Activated naive CD8-positive, alpha-beta T cell treated with anti-CD3 and anti-CD28 coated beads, Interleukin-2, amount 50 U/mL, for 24 hours (primary cell): ENCODE measurements around the gene GOLGA7B.
A peak's percentile ranks its signal among the peaks of the same experiment; 100 is the strongest.

ENCODE experiments used
- ATAC-seq: fragments of 150-1000 bp; cut with Tn5 transposase; one replicate; pipeline ENCODE4 v1.10.0; 2021
- DNase-seq: peaks from one replicate; pipeline ENCODE4 v3.0.0; 2021
- H3K27ac Mint-ChIP-seq: one replicate; pipeline ENCODE4 v1.8.0; 2021; ENCODE audit warnings: mild to moderate bottlenecking, mixed read lengths
- H3K27me3 Mint-ChIP-seq: one replicate; pipeline ENCODE4 v1.8.0; 2021; ENCODE audit warnings: mixed read lengths
- H3K36me3 Mint-ChIP-seq: one replicate; pipeline ENCODE4 v1.8.0; 2021; ENCODE audit warnings: low read depth, mixed read lengths
- H3K4me1 Mint-ChIP-seq: one replicate; pipeline ENCODE4 v1.8.0; 2021; ENCODE audit warnings: mixed read lengths
- H3K4me3 Mint-ChIP-seq: one replicate; pipeline ENCODE4 v1.8.0; 2021; ENCODE audit warnings: mild to moderate bottlenecking, moderate library complexity, mixed read lengths
- H3K9me3 Mint-ChIP-seq: one replicate; pipeline ENCODE4 v1.8.0; 2021; ENCODE audit warnings: mixed read lengths

Gene GOLGA7B

DNA sequence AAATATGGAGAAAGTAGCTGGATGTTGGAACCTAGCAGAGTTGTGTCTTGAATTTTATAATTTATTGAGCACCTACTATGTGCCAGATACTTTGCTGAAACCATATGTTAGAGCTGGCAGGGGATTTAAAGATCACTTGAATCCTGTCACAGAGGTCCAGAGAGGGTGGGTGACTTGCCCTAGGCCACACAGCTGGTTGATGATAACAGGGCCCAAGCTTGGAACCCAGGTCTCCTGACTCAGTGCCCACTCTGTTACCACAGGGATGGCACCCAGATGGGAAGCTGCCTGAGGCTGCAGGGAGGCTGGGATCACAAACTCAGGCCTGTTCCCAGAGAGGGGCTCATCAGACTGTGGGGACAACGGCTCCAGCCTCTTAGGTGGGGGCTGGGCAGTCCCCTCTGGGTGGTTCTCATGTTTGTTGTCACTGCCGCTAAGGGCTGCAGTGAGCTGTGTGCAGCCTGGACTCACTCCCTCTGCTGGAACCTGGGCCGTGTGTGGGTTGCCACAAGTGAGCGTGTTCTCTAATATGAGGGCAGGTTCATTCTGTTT lies 18.6 kb downstream of the GOLGA7B start:
- H3K27me3 Mint-ChIP-seq = no peaks in the 10 kb centered on the region
- no peak overlapping the region for H3K27ac Mint-ChIP-seq
- no peaks in the 10 kb centered on the region for H3K9me3 Mint-ChIP-seq
- peaks cover 12% of the 10 kb centered on the region for H3K4me1 Mint-ChIP-seq
- no peaks in the 10 kb centered on the region for H3K36me3 Mint-ChIP-seq
- H3K4me3 Mint-ChIP-seq = no peak overlapping the region
- no peak for ATAC-seq
- DNase-seq = no peak

DNA sequence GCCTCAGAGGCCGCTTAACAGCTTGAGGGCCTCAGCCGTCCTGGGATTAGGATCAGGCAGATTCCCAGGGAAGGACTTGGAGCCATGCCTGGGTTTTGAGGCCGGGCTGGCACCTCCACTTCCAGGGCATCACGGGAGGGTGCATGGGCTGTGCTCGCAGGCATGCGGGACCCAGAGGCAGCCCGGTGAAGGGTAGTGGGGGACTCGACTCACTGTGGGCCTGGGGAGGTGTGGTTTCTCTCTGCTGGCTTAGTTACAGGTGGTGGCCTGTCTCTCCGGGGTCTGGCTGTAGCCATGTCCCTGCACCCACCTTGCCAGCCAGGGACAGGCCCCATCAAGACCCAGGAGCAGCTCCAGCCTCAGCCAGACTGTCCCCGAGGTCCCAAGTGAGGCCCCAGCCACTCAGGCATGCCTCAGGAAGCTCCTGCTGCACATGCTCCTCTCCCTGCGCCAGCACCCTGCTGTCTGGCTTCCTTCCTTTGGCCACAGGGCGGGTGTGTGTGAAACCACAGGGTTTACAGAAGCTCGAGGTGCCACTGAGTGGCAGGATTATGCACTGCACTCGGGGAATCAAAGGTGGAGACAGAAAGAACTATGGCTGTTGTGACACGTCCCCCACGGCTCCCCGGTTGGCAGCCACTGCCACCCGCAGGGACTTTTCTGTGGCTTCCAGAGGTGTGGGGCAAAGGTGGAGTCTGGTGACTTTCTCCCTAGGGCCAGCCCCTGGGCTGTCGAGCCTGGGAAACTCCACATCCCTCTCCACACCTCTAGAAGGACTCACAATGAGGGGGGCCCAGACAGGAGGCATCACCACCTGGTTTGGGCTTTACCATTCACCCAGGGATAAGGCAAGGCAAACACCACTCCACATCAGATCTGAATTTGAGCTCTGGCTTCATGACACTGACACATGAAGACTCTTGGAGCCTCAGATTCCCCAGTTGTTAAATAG lies 19.7 kb downstream of the GOLGA7B start:
- no peaks in the 10 kb centered on the region for H3K9me3 Mint-ChIP-seq
- no peaks in the 10 kb centered on the region for H3K36me3 Mint-ChIP-seq
- DNase-seq (peak; percentile 80), ATAC-seq (peak; percentile 99)
- H3K4me3 Mint-ChIP-seq = no peak overlapping the region
- peaks cover 12% of the 10 kb centered on the region for H3K4me1 Mint-ChIP-seq
- H3K27ac Mint-ChIP-seq = peak overlapping the region; percentile 52
- H3K27me3 Mint-ChIP-seq = no peaks in the 10 kb centered on the region

DNA sequence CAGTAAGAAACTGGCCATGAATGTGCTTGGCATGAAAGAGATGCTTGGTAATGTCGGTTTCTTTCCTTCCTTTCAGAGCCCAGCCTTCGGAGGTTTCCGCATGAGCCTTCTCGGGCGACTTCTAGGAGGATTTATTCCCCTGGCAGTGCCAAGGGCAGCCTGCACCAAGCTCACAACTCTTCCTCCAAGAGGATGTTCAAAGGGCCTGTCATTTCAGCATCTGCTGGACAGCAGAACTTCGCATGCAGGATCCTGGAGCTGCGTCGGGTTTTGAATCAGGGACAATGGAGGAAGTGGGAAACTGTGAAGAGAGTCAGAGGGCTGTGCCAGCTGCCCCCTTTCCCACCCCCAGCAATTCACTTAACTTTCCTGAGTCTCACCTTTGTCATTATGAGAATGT lies 21.3 kb downstream of the GOLGA7B start:
- no peak overlapping the region for H3K4me3 Mint-ChIP-seq
- H3K36me3 Mint-ChIP-seq = no peaks in the 10 kb centered on the region
- H3K27ac Mint-ChIP-seq = no peak overlapping the region
- H3K27me3 Mint-ChIP-seq = no peaks in the 10 kb centered on the region
- no peaks in the 10 kb centered on the region for H3K9me3 Mint-ChIP-seq
- ATAC-seq = no peak
- no peak for DNase-seq
- peaks cover 12% of the 10 kb centered on the region for H3K4me1 Mint-ChIP-seq

DNA sequence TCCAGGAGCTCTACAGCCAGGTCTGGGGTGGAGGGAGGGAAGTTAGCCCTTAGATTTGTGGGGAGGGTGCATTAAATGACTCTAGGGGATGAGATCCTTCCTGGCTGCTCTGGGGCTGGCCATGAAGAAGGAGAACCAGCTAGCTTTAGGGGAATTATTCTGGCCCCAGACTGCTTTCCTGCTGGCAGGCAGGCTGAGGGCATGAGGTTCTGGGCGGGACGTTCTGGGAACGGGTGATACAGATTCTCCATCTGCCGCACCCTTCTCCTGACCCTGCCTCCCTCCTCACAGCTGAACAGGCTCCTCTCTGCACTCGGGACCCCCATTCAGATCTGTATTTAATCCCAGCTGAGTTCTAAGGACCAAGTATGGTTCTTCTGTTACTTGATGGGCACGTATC lies 23.9 kb downstream of the GOLGA7B start:
- ATAC-seq (no peak), DNase-seq (no peak)
- Mint-ChIP-seq H3K4me1 (peaks cover 12% of the 10 kb centered on the region), H3K9me3 (no peaks in the 10 kb centered on the region), H3K36me3 (no peaks in the 10 kb centered on the region), H3K27ac (no peak overlapping the region), H3K4me3 (no peak overlapping the region), H3K27me3 (no peaks in the 10 kb centered on the region)

DNA sequence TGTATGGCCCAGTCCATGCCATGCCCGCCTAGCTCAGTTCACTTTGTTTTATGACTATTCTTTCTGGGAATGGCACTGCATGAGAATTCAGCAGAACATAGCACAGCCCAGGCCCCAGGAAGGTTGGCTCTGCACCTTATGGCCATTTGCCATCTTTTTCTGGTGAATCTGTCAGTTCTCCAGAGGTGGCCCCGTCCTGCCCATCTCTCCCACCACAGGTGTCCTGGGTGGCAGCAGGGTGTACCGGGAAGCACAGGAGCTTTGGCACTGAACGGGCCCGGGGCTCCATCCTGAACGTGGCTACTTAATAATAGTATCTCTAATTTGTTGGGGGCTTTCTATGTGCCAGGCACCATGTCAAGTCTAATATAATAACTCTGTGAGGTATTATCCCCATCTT lies 24.7 kb downstream of the GOLGA7B start:
- Mint-ChIP-seq H3K9me3 (no peaks in the 10 kb centered on the region), H3K36me3 (no peaks in the 10 kb centered on the region), H3K4me1 (peaks cover 5% of the 10 kb centered on the region), H3K27ac (no peak overlapping the region), H3K4me3 (no peak overlapping the region), H3K27me3 (no peaks in the 10 kb centered on the region)
- no peak for ATAC-seq
- DNase-seq = no peak

DNA sequence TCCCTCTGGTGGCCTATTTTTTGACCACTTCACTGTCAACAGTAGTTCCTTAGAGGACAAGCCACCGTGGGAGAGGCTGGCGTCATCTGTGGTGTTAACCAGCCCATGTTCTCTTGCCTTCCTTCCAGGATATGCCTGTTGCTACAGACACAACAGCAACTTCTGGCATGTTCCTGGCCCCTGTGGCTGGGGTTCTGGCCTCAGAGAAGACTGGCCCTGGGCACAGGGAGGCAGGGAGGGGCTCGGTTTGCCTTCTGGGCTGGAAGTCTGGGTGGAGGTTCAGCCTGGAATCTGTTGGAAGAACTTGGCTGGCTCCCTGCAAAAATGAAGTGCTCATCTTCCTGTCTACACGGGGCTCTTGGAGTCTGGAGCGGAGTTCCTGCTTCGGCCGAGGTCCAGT lies 25.7 kb downstream of the GOLGA7B start:
- DNase-seq = no peak
- Mint-ChIP-seq H3K27ac (no peak overlapping the region), H3K4me1 (no peaks in the 10 kb centered on the region), H3K27me3 (no peaks in the 10 kb centered on the region), H3K9me3 (no peaks in the 10 kb centered on the region), H3K36me3 (no peaks in the 10 kb centered on the region), H3K4me3 (no peak overlapping the region)
- no peak for ATAC-seq

DNA sequence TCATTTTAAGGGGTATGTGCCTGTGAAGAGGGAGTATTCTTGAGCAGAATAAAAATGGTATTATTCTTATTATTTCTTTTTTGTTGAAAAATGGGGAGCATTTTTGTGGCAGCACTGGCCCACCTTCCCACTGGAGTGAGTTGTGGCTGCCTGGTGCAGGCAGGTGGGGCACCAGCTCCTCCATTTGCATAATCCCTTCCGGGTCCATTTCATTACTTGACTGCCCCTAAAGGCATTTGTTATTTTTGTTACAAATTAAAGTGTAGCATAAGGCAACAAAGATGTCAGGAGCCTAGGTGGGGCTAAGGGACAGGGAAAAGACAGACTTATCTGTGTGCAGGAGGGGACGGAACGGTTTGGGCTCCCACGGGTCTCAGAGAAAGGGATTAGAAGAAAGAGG lies 26.8 kb downstream of the GOLGA7B start:
- Mint-ChIP-seq H3K27me3 (no peaks in the 10 kb centered on the region), H3K27ac (no peak overlapping the region), H3K4me3 (no peak overlapping the region), H3K9me3 (no peaks in the 10 kb centered on the region), H3K4me1 (no peaks in the 10 kb centered on the region), H3K36me3 (no peaks in the 10 kb centered on the region)
- ATAC-seq (no peak), DNase-seq (no peak)

DNA sequence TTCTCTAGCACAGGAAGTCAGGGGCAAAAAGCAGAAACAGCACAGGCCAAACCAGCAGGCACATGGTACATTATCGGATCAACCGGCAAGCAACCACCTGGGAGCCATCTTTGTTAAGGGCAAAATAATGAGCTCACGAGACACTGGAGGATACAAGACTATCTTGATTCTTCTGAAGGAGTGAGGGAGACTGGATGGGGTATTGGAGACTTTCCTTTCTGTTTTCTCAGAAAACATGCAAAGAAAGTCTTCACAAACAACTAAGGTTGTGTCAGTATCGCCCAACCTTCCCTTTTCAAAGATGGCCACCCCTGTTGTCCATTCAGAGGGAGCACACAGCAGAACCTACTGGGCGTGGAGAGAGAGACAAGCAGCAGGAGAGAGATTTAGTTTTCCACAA lies 29.6 kb downstream of the GOLGA7B start:
- peaks cover 10% of the 10 kb centered on the region for H3K4me1 Mint-ChIP-seq
- peaks cover 4% of the 10 kb centered on the region for H3K27me3 Mint-ChIP-seq
- H3K36me3 Mint-ChIP-seq = no peaks in the 10 kb centered on the region
- no peak overlapping the region for H3K4me3 Mint-ChIP-seq
- H3K27ac Mint-ChIP-seq = no peak overlapping the region
- no peaks in the 10 kb centered on the region for H3K9me3 Mint-ChIP-seq
- DNase-seq = no peak
- no peak for ATAC-seq

DNA sequence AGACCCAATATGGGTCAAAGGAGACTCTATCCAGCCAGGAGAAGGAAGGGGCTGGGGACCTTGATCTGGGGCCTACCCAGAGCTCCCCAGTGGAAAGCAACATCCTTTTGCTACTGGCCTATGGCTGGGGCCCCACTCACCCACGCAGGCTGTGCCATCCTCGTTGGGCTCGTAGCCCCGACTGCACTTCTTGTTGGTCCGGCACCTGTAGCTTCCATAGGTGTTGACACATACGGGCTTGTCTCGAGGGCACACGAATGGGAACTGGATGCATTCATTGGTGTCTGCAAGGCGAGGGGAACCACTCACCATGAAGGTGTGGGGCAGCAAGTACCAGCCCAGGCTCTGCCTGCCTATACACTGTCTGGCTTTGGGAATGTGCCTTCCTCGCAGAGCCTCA lies 30.5 kb downstream of the GOLGA7B start:
- no peak overlapping the region for H3K4me3 Mint-ChIP-seq
- peaks cover 4% of the 10 kb centered on the region for H3K27me3 Mint-ChIP-seq
- no peak for ATAC-seq
- no peaks in the 10 kb centered on the region for H3K36me3 Mint-ChIP-seq
- no peaks in the 10 kb centered on the region for H3K9me3 Mint-ChIP-seq
- no peak overlapping the region for H3K27ac Mint-ChIP-seq
- DNase-seq = no peak
- peaks cover 10% of the 10 kb centered on the region for H3K4me1 Mint-ChIP-seq

DNA sequence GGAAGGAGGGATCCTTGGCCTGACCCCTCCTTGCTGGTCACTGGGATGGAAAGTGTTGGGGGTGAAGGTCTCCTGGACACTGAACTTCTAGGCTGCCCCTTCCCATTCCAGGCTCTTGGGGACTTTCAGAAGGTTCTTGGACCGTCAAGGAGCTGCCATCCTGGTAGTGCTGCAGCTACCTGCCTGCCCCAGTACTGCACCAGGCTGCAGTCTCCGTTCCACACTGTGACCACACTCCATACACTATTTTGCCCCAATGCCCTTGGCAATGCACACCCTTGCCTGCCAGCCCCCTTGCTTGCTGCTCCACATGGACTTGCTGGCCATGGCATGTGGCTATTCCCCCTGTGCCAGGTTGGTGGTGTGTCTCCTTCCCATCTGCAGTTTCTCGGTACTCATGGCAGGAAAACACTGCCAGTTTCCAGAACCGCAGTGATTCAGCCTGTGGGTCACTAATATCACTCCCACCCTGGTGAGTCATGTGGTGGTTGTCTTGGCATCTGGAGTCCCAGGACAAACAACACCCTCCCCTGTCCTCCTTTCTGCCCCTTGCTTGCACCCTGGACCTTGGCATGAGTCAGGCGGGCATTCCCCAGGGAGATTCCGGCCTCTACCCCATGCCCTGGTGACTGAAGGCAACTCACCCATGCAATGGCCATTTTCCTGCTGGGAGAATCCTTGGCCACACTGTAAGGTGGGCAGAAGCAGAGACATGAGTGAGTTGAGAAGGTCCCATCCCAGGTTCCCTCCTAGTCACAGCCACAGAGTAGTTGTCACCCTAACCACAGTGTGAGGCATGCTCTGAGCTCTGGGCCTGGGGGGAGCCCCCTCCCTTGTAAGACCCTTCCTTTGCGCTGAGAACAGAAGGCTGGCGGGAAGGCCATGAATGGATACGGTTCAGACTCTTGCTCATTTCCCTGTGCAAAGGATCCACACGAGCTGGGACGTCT lies 32.8 kb downstream of the GOLGA7B start:
- DNase-seq (peak; percentile 52), ATAC-seq (peak; percentile 86)
- no peaks in the 10 kb centered on the region for H3K9me3 Mint-ChIP-seq
- peak overlapping the region; percentile 48 for H3K27ac Mint-ChIP-seq
- H3K4me3 Mint-ChIP-seq = peak overlapping the region; percentile 12
- H3K27me3 Mint-ChIP-seq = peaks cover 4% of the 10 kb centered on the region
- peaks cover 10% of the 10 kb centered on the region for H3K4me1 Mint-ChIP-seq
- H3K36me3 Mint-ChIP-seq = no peaks in the 10 kb centered on the region

DNA sequence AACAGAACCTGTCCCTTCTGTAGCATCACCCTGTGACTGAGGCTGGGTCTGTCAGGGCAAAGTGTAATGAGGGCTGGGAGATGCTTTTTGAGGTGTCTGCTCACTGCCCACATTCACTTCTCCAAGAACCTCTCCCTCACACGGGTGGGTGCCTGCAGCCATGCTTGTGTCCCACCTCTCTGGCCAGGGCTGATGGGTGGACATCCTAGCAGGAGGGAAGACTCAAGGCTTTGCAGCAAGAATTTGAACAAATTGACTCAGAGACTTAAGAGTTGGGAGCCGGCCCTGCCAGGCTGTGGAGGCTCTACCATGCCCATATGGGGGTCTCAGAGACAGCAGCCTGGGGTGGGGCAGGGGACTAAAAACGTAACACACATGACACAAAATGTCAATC lies 33.4 kb downstream of the GOLGA7B start:
- H3K4me1 Mint-ChIP-seq = peaks cover 11% of the 10 kb centered on the region
- H3K4me3 Mint-ChIP-seq = peak overlapping the region; percentile 12
- no peaks in the 10 kb centered on the region for H3K9me3 Mint-ChIP-seq
- no peak for ATAC-seq
- no peak overlapping the region for H3K27ac Mint-ChIP-seq
- H3K27me3 Mint-ChIP-seq = peaks cover 4% of the 10 kb centered on the region
- H3K36me3 Mint-ChIP-seq = no peaks in the 10 kb centered on the region
- no peak for DNase-seq

DNA sequence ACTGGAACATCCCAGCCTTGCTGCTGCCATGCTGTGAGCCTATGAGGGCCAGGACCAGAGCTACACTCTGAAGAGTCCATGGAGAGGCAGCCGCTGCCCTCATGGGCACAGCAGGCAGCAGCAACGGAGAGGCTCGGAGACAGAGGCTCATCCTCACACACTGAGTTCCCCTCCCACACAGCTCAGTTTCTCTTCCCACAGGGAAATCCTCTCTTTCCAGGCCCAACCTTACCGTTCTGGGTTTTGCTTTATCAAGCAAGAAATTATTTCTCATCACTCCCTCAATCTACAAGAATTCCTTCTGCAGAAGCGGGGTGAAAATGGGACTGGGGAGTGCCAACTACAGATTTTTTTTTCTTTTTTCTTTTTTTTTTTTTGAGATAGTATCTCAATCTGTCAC lies 36.6 kb downstream of the GOLGA7B start:
- H3K27ac Mint-ChIP-seq = no peak overlapping the region
- DNase-seq (no peak), ATAC-seq (no peak)
- H3K36me3 Mint-ChIP-seq = no peaks in the 10 kb centered on the region
- peaks cover 21% of the 10 kb centered on the region for H3K4me1 Mint-ChIP-seq
- H3K4me3 Mint-ChIP-seq = no peak overlapping the region
- H3K27me3 Mint-ChIP-seq = peaks cover 5% of the 10 kb centered on the region
- H3K9me3 Mint-ChIP-seq = no peaks in the 10 kb centered on the region

DNA sequence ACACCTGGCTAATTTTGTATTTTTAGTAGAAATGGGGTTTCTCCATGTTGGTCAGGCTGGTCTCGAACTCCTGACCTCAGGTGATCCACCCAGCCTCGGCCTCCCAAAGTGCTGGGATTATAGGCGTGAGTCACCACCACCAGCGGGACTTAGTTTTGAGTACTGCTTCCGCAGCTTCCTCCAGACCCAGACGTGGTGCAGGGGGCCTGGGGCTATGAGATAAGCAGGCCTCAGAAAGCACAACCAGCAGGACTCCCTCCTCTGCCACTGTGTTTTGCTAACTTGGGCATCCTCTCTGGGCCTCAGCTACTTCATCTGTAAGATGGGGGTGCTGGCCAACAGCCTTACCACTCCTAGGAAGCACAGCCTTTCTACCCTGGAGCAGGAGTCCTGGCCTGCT lies 37.8 kb downstream of the GOLGA7B start:
- Mint-ChIP-seq H3K27ac (no peak overlapping the region), H3K27me3 (peaks cover 8% of the 10 kb centered on the region), H3K4me3 (no peak overlapping the region), H3K9me3 (no peaks in the 10 kb centered on the region), H3K36me3 (no peaks in the 10 kb centered on the region), H3K4me1 (peaks cover 18% of the 10 kb centered on the region)
- ATAC-seq (no peak), DNase-seq (no peak)

DNA sequence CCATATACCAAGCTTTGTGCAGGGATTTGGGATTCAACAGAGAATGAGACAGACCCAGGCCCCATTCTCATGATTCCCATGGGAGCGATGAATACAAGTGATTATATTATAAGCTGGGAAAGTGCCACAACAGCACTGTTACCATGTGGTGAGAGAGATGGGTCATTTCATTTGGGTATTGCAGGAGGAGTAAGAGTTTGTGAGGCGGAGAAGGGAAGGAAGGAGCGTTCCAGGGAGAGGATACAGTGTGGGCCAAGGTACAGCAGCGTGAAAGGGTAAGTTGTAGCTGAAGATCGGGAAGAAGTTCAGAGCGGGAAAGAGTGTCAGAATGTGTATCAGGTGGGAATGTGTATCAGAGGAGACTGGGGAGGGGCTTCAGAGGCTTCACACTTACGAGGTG lies 38.5 kb downstream of the GOLGA7B start:
- ATAC-seq = no peak
- Mint-ChIP-seq H3K4me1 (peaks cover 11% of the 10 kb centered on the region), H3K9me3 (no peaks in the 10 kb centered on the region), H3K36me3 (no peaks in the 10 kb centered on the region), H3K4me3 (no peak overlapping the region), H3K27me3 (peaks cover 6% of the 10 kb centered on the region), H3K27ac (no peak overlapping the region)
- no peak for DNase-seq
